ENCODE data around the gene GPSM3. TPM values are rescaled to one million over a fixed set of nuclear protein-coding genes. Genes with fewer than 3 reads are reported as not detected.

GPSM3 gene
- total and polyA plus RNA-seq, 2 experiments from 2014 or later, result 4.7 to 5.9 TPM

DNA sequence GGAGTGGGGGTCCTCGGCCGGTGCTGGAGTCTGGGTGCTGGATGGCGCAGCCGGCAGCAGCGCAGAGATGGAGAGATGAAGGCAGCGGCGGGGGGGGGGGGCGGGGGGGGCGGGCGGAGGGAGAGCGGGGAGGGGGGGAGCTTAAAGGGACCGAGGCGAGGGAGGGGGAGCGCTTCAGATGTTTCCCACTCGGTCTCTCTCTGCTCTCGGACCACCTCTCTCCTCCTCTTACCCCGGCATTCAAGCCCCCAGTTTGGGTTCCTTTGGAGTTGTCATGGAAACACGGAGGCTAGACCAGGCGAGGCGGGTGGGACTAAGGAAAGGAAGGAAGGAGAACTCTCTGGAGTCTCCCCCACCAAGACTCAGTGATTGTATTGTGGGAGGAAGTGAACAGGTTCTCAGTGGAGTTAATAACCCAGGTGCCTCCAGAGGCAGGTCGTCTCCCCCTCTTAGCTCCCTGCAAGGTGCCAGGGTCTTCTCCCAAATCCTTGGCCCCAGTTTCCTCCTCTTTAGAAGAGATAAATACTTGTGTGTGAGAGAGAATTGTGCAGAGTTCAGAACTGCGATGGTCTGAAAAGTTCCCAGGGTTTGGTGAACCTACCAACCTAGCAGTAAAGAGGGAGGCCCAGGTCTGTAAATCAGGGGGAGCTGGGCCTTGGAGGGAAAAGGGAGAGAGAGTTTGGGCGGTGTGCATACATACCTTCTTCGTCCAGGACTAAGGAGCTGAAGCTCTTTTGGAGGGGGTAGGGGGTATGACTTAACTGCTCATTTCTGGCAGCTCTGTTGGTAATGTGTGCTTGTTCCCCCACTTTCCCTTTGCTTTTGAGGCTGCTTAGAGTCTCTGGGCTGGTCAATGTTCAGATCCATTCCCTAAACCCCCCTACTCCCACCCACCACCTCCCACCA is 40.3 kb downstream of the GPSM3 start, which contains the start of gene PRRT1:
Gene PRRT1, minus strand, starts transcription at position 77 of the 906 bp plus-strand sequence. CDS start 112 bp downstream, outside the sequence.
- peaks cover 11% of the 10 kb centered on the region; the same call in 1 of the 3 replicates for H3K36me3 Mint-ChIP-seq (ENCODE audit: low read depth)
- peak within 1 kb of the TSS; percentile 94 for H3K4me3 Mint-ChIP-seq
- H3K4me1 Mint-ChIP-seq, result peaks cover 53% of the 10 kb centered on the region
- H3K4me1 ChIP-seq (ENCODE audit: insufficient read depth), result peaks cover 34% of the 10 kb centered on the region
- H3F3A ChIP-seq (replicated peaks; ENCODE audit: low read depth), result peaks cover 9% of the 10 kb centered on the region
- H3K27me3 ChIP-seq (ENCODE audit: insufficient read depth), result peaks cover 44% of the 10 kb centered on the region
- H3K27ac ChIP-seq (ENCODE audit: low read depth), result no peak within 1 kb of the TSS
- H3K9me3 Mint-ChIP-seq, result no peaks in the 10 kb centered on the region; the same call in 2 of the 3 replicates
- no peak for TF ChIP-seq STAT1 (IDR thresholded peaks at IDR 0.05; ENCODE audit: unreplicated experiment)
- TF ChIP-seq, protein P1, sequence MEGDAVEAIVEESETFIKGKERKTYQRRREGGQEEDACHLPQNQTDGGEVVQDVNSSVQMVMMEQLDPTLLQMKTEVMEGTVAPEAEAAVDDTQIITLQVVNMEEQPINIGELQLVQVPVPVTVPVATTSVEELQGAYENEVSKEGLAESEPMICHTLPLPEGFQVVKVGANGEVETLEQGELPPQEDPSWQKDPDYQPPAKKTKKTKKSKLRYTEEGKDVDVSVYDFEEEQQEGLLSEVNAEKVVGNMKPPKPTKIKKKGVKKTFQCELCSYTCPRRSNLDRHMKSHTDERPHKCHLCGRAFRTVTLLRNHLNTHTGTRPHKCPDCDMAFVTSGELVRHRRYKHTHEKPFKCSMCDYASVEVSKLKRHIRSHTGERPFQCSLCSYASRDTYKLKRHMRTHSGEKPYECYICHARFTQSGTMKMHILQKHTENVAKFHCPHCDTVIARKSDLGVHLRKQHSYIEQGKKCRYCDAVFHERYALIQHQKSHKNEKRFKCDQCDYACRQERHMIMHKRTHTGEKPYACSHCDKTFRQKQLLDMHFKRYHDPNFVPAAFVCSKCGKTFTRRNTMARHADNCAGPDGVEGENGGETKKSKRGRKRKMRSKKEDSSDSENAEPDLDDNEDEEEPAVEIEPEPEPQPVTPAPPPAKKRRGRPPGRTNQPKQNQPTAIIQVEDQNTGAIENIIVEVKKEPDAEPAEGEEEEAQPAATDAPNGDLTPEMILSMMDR (conservative IDR thresholded peaks at IDR 0.05; ENCODE audit: low read depth in 2 of 2), result no peak
- no peak for TF ChIP-seq ZNF331 (CRISPR knock-in tag; IDR thresholded peaks at IDR 0.05; ENCODE audit: low read depth)
- TF ChIP-seq, protein P2, sequence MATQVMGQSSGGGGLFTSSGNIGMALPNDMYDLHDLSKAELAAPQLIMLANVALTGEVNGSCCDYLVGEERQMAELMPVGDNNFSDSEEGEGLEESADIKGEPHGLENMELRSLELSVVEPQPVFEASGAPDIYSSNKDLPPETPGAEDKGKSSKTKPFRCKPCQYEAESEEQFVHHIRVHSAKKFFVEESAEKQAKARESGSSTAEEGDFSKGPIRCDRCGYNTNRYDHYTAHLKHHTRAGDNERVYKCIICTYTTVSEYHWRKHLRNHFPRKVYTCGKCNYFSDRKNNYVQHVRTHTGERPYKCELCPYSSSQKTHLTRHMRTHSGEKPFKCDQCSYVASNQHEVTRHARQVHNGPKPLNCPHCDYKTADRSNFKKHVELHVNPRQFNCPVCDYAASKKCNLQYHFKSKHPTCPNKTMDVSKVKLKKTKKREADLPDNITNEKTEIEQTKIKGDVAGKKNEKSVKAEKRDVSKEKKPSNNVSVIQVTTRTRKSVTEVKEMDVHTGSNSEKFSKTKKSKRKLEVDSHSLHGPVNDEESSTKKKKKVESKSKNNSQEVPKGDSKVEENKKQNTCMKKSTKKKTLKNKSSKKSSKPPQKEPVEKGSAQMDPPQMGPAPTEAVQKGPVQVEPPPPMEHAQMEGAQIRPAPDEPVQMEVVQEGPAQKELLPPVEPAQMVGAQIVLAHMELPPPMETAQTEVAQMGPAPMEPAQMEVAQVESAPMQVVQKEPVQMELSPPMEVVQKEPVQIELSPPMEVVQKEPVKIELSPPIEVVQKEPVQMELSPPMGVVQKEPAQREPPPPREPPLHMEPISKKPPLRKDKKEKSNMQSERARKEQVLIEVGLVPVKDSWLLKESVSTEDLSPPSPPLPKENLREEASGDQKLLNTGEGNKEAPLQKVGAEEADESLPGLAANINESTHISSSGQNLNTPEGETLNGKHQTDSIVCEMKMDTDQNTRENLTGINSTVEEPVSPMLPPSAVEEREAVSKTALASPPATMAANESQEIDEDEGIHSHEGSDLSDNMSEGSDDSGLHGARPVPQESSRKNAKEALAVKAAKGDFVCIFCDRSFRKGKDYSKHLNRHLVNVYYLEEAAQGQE (IDR thresholded peaks at IDR 0.05; ENCODE audit: unreplicated experiment), result no peak
- no peak for TF ChIP-seq EZH2 (IDR thresholded peaks at IDR 0.05; ENCODE audit: low read depth, unreplicated experiment)
- TF ChIP-seq, protein P3, sequence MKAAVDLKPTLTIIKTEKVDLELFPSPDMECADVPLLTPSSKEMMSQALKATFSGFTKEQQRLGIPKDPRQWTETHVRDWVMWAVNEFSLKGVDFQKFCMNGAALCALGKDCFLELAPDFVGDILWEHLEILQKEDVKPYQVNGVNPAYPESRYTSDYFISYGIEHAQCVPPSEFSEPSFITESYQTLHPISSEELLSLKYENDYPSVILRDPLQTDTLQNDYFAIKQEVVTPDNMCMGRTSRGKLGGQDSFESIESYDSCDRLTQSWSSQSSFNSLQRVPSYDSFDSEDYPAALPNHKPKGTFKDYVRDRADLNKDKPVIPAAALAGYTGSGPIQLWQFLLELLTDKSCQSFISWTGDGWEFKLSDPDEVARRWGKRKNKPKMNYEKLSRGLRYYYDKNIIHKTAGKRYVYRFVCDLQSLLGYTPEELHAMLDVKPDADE (IDR thresholded peaks at IDR 0.05), result no peak
- no peak for TF ChIP-seq CREB1 (CRISPR knock-in tag; IDR thresholded peaks at IDR 0.05; ENCODE audit: low read depth)
- no peak for TF ChIP-seq POLR2AphosphoS5 (IDR thresholded peaks at IDR 0.05; ENCODE audit: low read depth)
- no peak for TF ChIP-seq JUNB (IDR thresholded peaks at IDR 0.05; ENCODE audit: unreplicated experiment)
- no peak for TF ChIP-seq ZNF114 (CRISPR knock-in tag; IDR thresholded peaks at IDR 0.05)
- TF ChIP-seq EZH2phosphoT487 (IDR thresholded peaks at IDR 0.05; ENCODE audit: unreplicated experiment), result no peak
- TF ChIP-seq, protein P4, sequence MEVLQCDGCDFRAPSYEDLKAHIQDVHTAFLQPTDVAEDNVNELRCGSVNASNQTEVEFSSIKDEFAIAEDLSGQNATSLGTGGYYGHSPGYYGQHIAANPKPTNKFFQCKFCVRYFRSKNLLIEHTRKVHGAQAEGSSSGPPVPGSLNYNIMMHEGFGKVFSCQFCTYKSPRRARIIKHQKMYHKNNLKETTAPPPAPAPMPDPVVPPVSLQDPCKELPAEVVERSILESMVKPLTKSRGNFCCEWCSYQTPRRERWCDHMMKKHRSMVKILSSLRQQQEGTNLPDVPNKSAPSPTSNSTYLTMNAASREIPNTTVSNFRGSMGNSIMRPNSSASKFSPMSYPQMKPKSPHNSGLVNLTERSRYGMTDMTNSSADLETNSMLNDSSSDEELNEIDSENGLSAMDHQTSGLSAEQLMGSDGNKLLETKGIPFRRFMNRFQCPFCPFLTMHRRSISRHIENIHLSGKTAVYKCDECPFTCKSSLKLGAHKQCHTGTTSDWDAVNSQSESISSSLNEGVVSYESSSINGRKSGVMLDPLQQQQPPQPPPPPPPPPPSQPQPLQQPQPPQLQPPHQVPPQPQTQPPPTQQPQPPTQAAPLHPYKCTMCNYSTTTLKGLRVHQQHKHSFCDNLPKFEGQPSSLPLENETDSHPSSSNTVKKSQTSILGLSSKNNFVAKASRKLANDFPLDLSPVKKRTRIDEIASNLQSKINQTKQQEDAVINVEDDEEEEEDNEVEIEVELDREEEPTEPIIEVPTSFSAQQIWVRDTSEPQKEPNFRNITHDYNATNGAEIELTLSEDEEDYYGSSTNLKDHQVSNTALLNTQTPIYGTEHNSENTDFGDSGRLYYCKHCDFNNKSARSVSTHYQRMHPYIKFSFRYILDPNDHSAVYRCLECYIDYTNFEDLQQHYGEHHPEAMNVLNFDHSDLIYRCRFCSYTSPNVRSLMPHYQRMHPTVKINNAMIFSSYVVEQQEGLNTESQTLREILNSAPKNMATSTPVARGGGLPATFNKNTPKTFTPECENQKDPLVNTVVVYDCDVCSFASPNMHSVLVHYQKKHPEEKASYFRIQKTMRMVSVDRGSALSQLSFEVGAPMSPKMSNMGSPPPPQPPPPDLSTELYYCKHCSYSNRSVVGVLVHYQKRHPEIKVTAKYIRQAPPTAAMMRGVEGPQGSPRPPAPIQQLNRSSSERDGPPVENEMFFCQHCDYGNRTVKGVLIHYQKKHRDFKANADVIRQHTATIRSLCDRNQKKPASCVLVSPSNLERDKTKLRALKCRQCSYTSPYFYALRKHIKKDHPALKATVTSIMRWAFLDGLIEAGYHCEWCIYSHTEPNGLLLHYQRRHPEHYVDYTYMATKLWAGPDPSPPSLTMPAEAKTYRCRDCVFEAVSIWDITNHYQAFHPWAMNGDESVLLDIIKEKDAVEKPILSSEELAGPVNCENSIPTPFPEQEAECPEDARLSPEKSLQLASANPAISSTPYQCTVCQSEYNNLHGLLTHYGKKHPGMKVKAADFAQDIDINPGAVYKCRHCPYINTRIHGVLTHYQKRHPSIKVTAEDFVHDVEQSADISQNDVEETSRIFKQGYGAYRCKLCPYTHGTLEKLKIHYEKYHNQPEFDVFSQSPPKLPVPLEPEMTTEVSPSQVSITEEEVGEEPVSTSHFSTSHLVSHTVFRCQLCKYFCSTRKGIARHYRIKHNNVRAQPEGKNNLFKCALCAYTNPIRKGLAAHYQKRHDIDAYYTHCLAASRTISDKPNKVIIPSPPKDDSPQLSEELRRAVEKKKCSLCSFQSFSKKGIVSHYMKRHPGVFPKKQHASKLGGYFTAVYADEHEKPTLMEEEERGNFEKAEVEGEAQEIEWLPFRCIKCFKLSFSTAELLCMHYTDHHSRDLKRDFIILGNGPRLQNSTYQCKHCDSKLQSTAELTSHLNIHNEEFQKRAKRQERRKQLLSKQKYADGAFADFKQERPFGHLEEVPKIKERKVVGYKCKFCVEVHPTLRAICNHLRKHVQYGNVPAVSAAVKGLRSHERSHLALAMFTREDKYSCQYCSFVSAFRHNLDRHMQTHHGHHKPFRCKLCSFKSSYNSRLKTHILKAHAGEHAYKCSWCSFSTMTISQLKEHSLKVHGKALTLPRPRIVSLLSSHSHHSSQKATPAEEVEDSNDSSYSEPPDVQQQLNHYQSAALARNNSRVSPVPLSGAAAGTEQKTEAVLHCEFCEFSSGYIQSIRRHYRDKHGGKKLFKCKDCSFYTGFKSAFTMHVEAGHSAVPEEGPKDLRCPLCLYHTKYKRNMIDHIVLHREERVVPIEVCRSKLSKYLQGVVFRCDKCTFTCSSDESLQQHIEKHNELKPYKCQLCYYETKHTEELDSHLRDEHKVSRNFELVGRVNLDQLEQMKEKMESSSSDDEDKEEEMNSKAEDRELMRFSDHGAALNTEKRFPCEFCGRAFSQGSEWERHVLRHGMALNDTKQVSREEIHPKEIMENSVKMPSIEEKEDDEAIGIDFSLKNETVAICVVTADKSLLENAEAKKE (CRISPR knock-in tag; IDR thresholded peaks at IDR 0.05), result no peak
- no peak for TF ChIP-seq NANOG (IDR thresholded peaks at IDR 0.05; ENCODE audit: borderline replicate concordance)
- DNase-seq (ENCODE audit: low spot score) (peak; percentile 59), ATAC-seq (no peak)
- H3K27ac Mint-ChIP-seq, result no peak within 1 kb of the TSS; the same call in 1 of the 2 replicates
- no peaks in the 10 kb centered on the region for H3K79me2 ChIP-seq (replicated peaks; ENCODE audit: insufficient read depth)
- no peaks in the 10 kb centered on the region; the same call in 1 of the 2 replicates for H3K9me2 ChIP-seq (ENCODE audit: insufficient read depth)
- peaks cover 47% of the 10 kb centered on the region for H3K27me3 Mint-ChIP-seq (ENCODE audit: insufficient read depth, low read depth, poor library complexity)
- H2AFZ ChIP-seq, result peak within 1 kb of the TSS; percentile 99
- peak within 1 kb of the TSS; percentile 100 for H3K4me3 ChIP-seq
- 0 out of 2 replicates have a peak, but pooled peaks cover 5% of the 10 kb centered on the region for H4K20me1 ChIP-seq (replicated peaks; ENCODE audit: insufficient read depth)
- H3K36me3 ChIP-seq (ENCODE audit: insufficient read depth), result no peaks in the 10 kb centered on the region
- H3K4me2 ChIP-seq, result peak within 1 kb of the TSS; percentile 100
